ENCODE data around the gene ULK1. TPM values are rescaled to one million over a fixed set of nuclear protein-coding genes. Genes with fewer than 3 reads are reported as not detected.
"Not testable (repeated sequence)": the region's sequence is repeated elsewhere in the genome, so short reads cannot be mapped to it uniquely, and the experiment has no call there.

The ULK1 gene
- total RNA-seq, 2 experiments from 2014 or later = 13.3 to 15.5 TPM

GRCh38 chr12:131950182-131950913 is 55.9 kb downstream of the ULK1 start:
- Mint-ChIP-seq H3K27ac (peak overlapping the region; percentile 91), H3K9me3 (no peaks in the 10 kb centered on the region), H3K4me1 (ENCODE audit: low read depth) (peaks cover 37% of the 10 kb centered on the region), H3K27me3 (no peaks in the 10 kb centered on the region), H3K36me3 (ENCODE audit: low read depth) (peaks cover 12% of the 10 kb centered on the region), H3K4me3 (peak overlapping the region; percentile 86)
- intact Hi-C loops (cut with micrococcal nuclease) = no loop called here
- ATAC-seq (peak; percentile 9), DNase-seq (peak; percentile 58)
- ChIA-PET POLR2A (interaction anchor here (1.0 to 2.5 kb wide), 5 partner anchors 8 to 62 kb away, joined by 3 to 10 read pairs (median 6); no protein-coding TSS in a partner anchor), CTCF (no interaction called here)
- no peak for TF ChIP-seq CTCF (IDR thresholded peaks at IDR 0.05)

- H3K27ac Mint-ChIP-seq; H3K9me3 Mint-ChIP-seq; CTCF ChIA-PET; POLR2A ChIA-PET; ATAC-seq; H3K27me3 Mint-ChIP-seq; DNase-seq; intact Hi-C loops (cut with micrococcal nuclease); H3K4me3 Mint-ChIP-seq: not testable (repeated sequence)
- Mint-ChIP-seq H3K36me3 (ENCODE audit: low read depth) (peaks cover 14% of the 10 kb centered on the region), H3K4me1 (ENCODE audit: low read depth) (peaks cover 44% of the 10 kb centered on the region)
Observed at GRCh38 chr12:131953810-131954209, 59.4 kb downstream of the ULK1 start.

- H3K9me3 Mint-ChIP-seq; DNase-seq; intact Hi-C loops (cut with micrococcal nuclease); H3K27me3 Mint-ChIP-seq; H3K27ac Mint-ChIP-seq; CTCF ChIA-PET; POLR2A ChIA-PET; ATAC-seq; H3K4me3 Mint-ChIP-seq: not testable (repeated sequence)
- peaks cover 14% of the 10 kb centered on the region for H3K36me3 Mint-ChIP-seq (ENCODE audit: low read depth)
- H3K4me1 Mint-ChIP-seq (ENCODE audit: low read depth) = peaks cover 48% of the 10 kb centered on the region
Observed at GRCh38 chr12:131954460-131954859, 60.0 kb downstream of the ULK1 start.

- TF ChIP-seq CTCF (IDR thresholded peaks at IDR 0.05) = no peak
- CTCF ChIA-PET = interaction anchor here (1.1 kb wide), 1 partner anchor 15 kb away, joined by 3 read pairs; no protein-coding TSS in a partner anchor
- H3K4me1 Mint-ChIP-seq (ENCODE audit: low read depth) = peaks cover 59% of the 10 kb centered on the region
- H3K9me3 Mint-ChIP-seq = no peaks in the 10 kb centered on the region
- DNase-seq (no peak), ATAC-seq (no peak)
- peaks cover 11% of the 10 kb centered on the region for H3K36me3 Mint-ChIP-seq (ENCODE audit: low read depth)
- intact Hi-C loops (cut with micrococcal nuclease) = no loop called here
- no peak overlapping the region for H3K4me3 Mint-ChIP-seq
- no peak overlapping the region for H3K27ac Mint-ChIP-seq
- POLR2A ChIA-PET = no interaction called here
- H3K27me3 Mint-ChIP-seq = no peaks in the 10 kb centered on the region
Observed at GRCh38 chr12:131959116-131959515, 64.7 kb downstream of the ULK1 start.

- Mint-ChIP-seq H3K4me3 (no peak overlapping the region), H3K27me3 (no peaks in the 10 kb centered on the region), H3K4me1 (ENCODE audit: low read depth) (peaks cover 64% of the 10 kb centered on the region), H3K9me3 (no peaks in the 10 kb centered on the region), H3K36me3 (ENCODE audit: low read depth) (peaks cover 13% of the 10 kb centered on the region), H3K27ac (peak overlapping the region; percentile 43)
- ChIA-PET POLR2A (no interaction called here), CTCF (interaction anchor here (1.1 kb wide), 1 partner anchor 14 kb away, joined by 3 read pairs; no protein-coding TSS in a partner anchor)
- TF ChIP-seq CTCF (IDR thresholded peaks at IDR 0.05) = no peak
- intact Hi-C loops (cut with micrococcal nuclease) = no loop called here
- no peak for DNase-seq
- peak; percentile 32 for ATAC-seq
Observed at GRCh38 chr12:131959641-131960589, 65.5 kb downstream of the ULK1 start.

GRCh38 chr12:131960590-131961325 is 66.3 kb downstream of the ULK1 start:
- Mint-ChIP-seq H3K36me3 (ENCODE audit: low read depth) (peaks cover 13% of the 10 kb centered on the region), H3K4me1 (ENCODE audit: low read depth) (peaks cover 67% of the 10 kb centered on the region)
- H3K9me3 Mint-ChIP-seq; ATAC-seq; POLR2A ChIA-PET; DNase-seq; H3K27ac Mint-ChIP-seq; H3K4me3 Mint-ChIP-seq; intact Hi-C loops (cut with micrococcal nuclease); H3K27me3 Mint-ChIP-seq: not testable (repeated sequence)
- CTCF ChIA-PET = interaction anchor here (1.1 kb wide), 1 partner anchor 13 kb away, joined by 3 read pairs; no protein-coding TSS in a partner anchor

GRCh38 chr12:131961328-131961727 is 66.9 kb downstream of the ULK1 start:
- H3K9me3 Mint-ChIP-seq; DNase-seq; H3K27me3 Mint-ChIP-seq; intact Hi-C loops (cut with micrococcal nuclease); CTCF ChIA-PET; ATAC-seq; POLR2A ChIA-PET; H3K27ac Mint-ChIP-seq; H3K4me3 Mint-ChIP-seq: not testable (repeated sequence)
- Mint-ChIP-seq H3K4me1 (ENCODE audit: low read depth) (peaks cover 61% of the 10 kb centered on the region), H3K36me3 (ENCODE audit: low read depth) (peaks cover 11% of the 10 kb centered on the region)

Data from activated CD8-positive, alpha-beta T cell treated with anti-CD3 and anti-CD28 coated beads for 36 hours (primary cell).